Heart left ventricle (tissue), 13 donors: ENCODE measurements around the gene FMN2.

Source experiments
- POLR2A ChIP-seq, 2 donors: fragments of 450-650 bp; IDR thresholded peaks; one replicate each; pipeline ENCODE4 v1.6.1; 2017; ENCODE audit warnings: antibody characterized with exemption in 2 of 2, mild to moderate bottlenecking in 2 of 2, moderate library complexity in 2 of 2
- TF ChIP-seq, protein P1 (sequence below), 12 donors: fragments of 200-600 bp; sonication (generic) in 4 of 12; IDR thresholded peaks; one replicate each; pipeline versions ENCODE4 v1.5.0 to v1.8.0; 2018 to 2022; ENCODE audit warnings: antibody characterized with exemption in 12 of 12, mild to moderate bottlenecking in 5 of 12
- donor health status: ischemic (EF 13 %, LVEDD 7.1; RV severe dilation, severe dysfunction).
- donor health status: DM: no; HTN: yes; CAD: no.
- donor health status: DM: no; HTN: no; CAD: no.
- donor health status: ischemic (EF 25% LVEDD 6.9; RV normal size, moderate dysfunction).
- donor health status: ischemic (EF 25% LVEDD 5.7; RV mildly dilated, moderate dysfunction).
- donor health status: ischemic (EF 35%, LVEDD 5.7; RV mildly dilated, moderate dysfunction).
- donor health status: nonischemic (EF 11% LVEDD 7.7; RV severe dilation, severe dysfunction).
- donor health status: DM: yes; HTN: yes; CAD: no.
- donor health status: PGD.
- donor health status: ischemic (EF 29% LVEDD 5.4; RV normal size, mild dysfunction).
- donor health status: nonischemic (EF 23%, LVEDD 6.1; RV moderate dilation, normal function).

DNA sequence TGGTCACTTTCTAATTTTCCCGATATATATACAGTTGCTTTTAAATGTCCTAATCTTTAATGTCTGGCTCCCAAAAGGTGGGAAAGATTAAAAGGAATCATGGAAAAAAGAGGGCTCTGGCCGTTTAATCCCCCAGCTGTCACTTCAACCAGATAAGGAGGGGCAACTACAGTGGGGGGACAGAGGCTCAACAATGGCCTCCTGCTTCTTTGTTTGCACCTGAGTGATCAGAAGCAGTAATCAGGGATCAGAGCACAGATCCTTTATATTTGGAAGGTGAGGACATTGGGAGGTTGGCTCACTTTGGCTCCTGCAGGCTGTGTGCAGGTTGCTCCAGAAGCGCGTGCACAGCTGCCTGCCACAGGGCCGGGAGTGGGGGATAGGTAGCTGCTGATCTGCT, 212.8 kb downstream of the FMN2 start:
- TF ChIP-seq, protein P1, sequence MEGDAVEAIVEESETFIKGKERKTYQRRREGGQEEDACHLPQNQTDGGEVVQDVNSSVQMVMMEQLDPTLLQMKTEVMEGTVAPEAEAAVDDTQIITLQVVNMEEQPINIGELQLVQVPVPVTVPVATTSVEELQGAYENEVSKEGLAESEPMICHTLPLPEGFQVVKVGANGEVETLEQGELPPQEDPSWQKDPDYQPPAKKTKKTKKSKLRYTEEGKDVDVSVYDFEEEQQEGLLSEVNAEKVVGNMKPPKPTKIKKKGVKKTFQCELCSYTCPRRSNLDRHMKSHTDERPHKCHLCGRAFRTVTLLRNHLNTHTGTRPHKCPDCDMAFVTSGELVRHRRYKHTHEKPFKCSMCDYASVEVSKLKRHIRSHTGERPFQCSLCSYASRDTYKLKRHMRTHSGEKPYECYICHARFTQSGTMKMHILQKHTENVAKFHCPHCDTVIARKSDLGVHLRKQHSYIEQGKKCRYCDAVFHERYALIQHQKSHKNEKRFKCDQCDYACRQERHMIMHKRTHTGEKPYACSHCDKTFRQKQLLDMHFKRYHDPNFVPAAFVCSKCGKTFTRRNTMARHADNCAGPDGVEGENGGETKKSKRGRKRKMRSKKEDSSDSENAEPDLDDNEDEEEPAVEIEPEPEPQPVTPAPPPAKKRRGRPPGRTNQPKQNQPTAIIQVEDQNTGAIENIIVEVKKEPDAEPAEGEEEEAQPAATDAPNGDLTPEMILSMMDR (IDR thresholded peaks at IDR 0.05), result no peak
- TF ChIP-seq POLR2A (IDR thresholded peaks at IDR 0.05), result no peak
